ENCODE results near the gene LARP4B. TPM values are rescaled to one million over a fixed set of nuclear protein-coding genes. Genes with fewer than 3 reads are reported as not detected.

The LARP4B gene
- total RNA-seq, 2 donors from 2014 or later = 42.2 to 70.6 TPM

DNA sequence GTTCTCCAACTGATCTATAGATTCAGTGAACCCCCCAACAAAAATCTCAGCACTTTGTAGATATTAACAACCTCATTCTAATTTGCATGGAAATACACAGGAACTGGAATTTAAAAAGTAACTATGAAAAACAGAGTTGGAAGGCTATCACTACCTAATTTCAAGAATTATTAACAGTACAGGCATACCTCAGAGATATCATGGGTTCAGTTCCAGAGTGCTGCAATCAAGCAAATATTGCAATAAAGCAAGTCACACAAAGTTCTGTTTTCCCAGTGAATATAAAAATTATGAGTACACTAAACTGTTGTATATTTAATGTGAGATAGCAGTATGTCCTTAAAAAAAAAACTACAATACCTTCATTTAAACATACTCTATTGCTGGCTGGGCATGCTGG lies 78.5 kb downstream of the LARP4B start:
- no peak for ATAC-seq (ENCODE audit: insufficient number of reproducible peaks, low FRiP score, low read depth)
- no peak for DNase-seq (ENCODE audit: low spot score)
- H3K27me3 ChIP-seq (replicated peaks; ENCODE audit: insufficient read depth) = no peaks in the 10 kb centered on the region
- H3K4me1 ChIP-seq (ENCODE audit: control insufficient read depth in 1 of 2, low read depth in 2 of 2) = peaks cover 0 to 13% of the 10 kb centered on the region in 2 donors
- no peaks in the 10 kb centered on the region for H3K9me3 ChIP-seq
- TF ChIP-seq, protein P1, sequence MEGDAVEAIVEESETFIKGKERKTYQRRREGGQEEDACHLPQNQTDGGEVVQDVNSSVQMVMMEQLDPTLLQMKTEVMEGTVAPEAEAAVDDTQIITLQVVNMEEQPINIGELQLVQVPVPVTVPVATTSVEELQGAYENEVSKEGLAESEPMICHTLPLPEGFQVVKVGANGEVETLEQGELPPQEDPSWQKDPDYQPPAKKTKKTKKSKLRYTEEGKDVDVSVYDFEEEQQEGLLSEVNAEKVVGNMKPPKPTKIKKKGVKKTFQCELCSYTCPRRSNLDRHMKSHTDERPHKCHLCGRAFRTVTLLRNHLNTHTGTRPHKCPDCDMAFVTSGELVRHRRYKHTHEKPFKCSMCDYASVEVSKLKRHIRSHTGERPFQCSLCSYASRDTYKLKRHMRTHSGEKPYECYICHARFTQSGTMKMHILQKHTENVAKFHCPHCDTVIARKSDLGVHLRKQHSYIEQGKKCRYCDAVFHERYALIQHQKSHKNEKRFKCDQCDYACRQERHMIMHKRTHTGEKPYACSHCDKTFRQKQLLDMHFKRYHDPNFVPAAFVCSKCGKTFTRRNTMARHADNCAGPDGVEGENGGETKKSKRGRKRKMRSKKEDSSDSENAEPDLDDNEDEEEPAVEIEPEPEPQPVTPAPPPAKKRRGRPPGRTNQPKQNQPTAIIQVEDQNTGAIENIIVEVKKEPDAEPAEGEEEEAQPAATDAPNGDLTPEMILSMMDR (IDR thresholded peaks at IDR 0.05) = no peak
- H3K4me3 ChIP-seq = no peak overlapping the region
- peaks cover 5% of the 10 kb centered on the region for H3K36me3 ChIP-seq
- no peak overlapping the region for H3K27ac ChIP-seq

DNA sequence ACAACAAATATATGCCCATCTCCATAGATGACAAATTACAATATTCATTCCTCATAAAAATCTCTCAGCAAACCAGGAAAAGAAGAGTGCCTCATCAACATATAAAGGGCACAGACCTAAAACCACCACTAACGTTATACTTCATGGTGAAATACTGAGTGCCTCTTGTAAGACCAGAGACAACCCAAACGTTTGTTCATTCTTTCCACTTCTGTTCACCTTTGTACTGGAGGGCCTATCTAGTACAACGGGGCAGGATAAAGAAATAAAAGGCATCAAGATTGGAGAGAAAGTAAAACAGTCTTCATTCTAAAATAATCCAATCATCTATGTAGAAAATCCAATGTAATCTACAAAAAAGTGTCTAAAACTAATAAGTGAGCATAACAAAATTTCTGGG lies 79.1 kb downstream of the LARP4B start:
- Histone ChIP-seq H3K27me3 (replicated peaks; ENCODE audit: insufficient read depth) (no peaks in the 10 kb centered on the region), H3K4me3 (no peak overlapping the region), H3K36me3 (peaks cover 5% of the 10 kb centered on the region), H3K27ac (no peak overlapping the region), H3K9me3 (no peaks in the 10 kb centered on the region), H3K4me1 (ENCODE audit: control insufficient read depth in 1 of 2, low read depth in 2 of 2) (peaks cover 0 to 15% of the 10 kb centered on the region in 2 donors)
- ATAC-seq (ENCODE audit: insufficient number of reproducible peaks, low FRiP score, low read depth) = no peak
- TF ChIP-seq, protein P1 (IDR thresholded peaks at IDR 0.05) = no peak
- DNase-seq (ENCODE audit: low spot score) = no peak

DNA sequence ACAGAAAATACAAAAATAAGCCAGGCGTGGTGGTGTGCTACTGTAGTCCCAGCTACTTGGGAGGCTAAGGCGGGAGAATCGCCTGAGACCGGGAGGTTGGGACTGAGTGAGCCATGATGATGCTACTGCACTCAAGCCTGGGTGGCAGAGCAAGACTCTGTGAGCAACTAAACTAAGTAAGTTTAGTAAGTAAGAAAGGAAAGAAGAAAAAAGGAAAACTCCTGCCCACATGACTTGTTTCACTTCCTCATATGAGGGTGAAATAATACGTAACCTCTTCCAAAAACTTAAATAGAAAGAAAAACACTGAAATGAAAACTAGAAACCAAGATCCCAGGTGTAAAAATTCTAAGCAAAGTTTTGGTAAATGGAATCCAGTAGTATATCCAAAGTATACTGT lies 79.6 kb downstream of the LARP4B start:
- H3K4me1 ChIP-seq (ENCODE audit: control insufficient read depth in 1 of 2, low read depth in 2 of 2) = peaks cover 0 to 14% of the 10 kb centered on the region in 2 donors
- H3K27me3 ChIP-seq (replicated peaks; ENCODE audit: insufficient read depth) = no peaks in the 10 kb centered on the region
- H3K9me3 ChIP-seq = no peaks in the 10 kb centered on the region
- no peak overlapping the region for H3K27ac ChIP-seq
- TF ChIP-seq, protein P1 (IDR thresholded peaks at IDR 0.05) = no peak
- H3K36me3 ChIP-seq = peaks cover 5% of the 10 kb centered on the region
- no peak for ATAC-seq (ENCODE audit: insufficient number of reproducible peaks, low FRiP score, low read depth)
- no peak overlapping the region for H3K4me3 ChIP-seq
- no peak for DNase-seq (ENCODE audit: low spot score)

DNA sequence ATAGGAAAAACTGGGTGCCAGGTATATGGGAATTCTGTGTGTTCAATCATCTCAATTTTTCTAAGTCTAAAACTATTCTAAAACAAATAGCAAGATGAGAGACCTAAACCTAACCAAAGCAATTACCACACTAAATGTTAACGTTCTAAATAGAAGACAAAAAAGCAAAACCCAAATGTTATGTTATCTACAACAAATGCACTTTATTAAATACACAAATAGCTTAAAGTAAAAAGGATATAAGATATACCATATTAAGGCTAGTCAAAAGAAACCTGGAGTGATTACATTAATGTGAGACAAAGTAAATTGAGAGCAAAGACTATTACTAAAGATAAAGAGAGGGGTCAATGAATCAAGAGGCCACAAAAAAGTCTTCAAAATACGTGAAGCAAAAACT lies 81.4 kb downstream of the LARP4B start:
- no peak for ATAC-seq (ENCODE audit: insufficient number of reproducible peaks, low FRiP score, low read depth)
- Histone ChIP-seq H3K4me1 (ENCODE audit: control insufficient read depth in 1 of 2, low read depth in 2 of 2) (peaks cover 0 to 5% of the 10 kb centered on the region in 2 donors), H3K36me3 (peaks cover 5% of the 10 kb centered on the region), H3K27me3 (replicated peaks; ENCODE audit: insufficient read depth) (no peaks in the 10 kb centered on the region), H3K27ac (no peak overlapping the region), H3K4me3 (no peak overlapping the region), H3K9me3 (no peaks in the 10 kb centered on the region)
- no peak for DNase-seq (ENCODE audit: low spot score)
- TF ChIP-seq, protein P1 (IDR thresholded peaks at IDR 0.05) = no peak

DNA sequence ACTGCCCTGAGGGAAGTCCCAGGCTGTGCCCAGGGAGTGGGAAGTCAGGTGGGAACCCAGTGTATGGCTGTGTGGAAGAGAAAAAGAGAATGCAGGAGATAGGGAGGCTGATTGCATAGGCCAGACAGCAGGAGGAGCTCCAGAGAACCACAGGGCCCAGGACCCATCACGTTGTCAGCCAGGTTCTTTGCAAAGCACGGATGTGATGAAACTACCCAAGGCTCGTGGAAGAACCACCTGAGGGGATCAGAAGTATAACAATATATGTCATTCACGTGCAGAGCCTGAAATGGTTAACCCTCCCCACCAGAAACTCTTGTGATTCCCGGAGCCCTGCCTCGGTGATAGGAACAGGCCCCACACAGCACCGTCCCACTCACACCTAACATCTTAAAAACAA lies 83.6 kb downstream of the LARP4B start:
- no peak for DNase-seq (ENCODE audit: low spot score)
- ATAC-seq (ENCODE audit: insufficient number of reproducible peaks, low FRiP score, low read depth) = no peak
- TF ChIP-seq, protein P1 (IDR thresholded peaks at IDR 0.05) = no peak
- Histone ChIP-seq H3K36me3 (peaks cover 8% of the 10 kb centered on the region), H3K4me1 (ENCODE audit: control insufficient read depth in 1 of 2, low read depth in 2 of 2) (peaks cover 2 to 5% of the 10 kb centered on the region in 2 donors), H3K27ac (no peak overlapping the region), H3K4me3 (no peak overlapping the region), H3K27me3 (replicated peaks; ENCODE audit: insufficient read depth) (no peaks in the 10 kb centered on the region), H3K9me3 (no peaks in the 10 kb centered on the region)

Data from thoracic aorta (tissue), 2 donors.